DMS 273 (cell line): Measurements from ENCODE around the gene SOX5.

Experiments
- DNase-seq: peaks from one replicate; lab custom pipeline; 2025; ENCODE audit not compliant: unreplicated experiment; lab: John Stamatoyannopoulos, UW

Gene SOX5

GRCh38 chr12:23949348-23950209 is at the start of gene SOX5:
TSS of gene SOX5 (minus strand) at chr12:23949670. CDS start at chr12:23949601, 69 bp downstream.
- peak; percentile 84 for DNase-seq

DNA sequence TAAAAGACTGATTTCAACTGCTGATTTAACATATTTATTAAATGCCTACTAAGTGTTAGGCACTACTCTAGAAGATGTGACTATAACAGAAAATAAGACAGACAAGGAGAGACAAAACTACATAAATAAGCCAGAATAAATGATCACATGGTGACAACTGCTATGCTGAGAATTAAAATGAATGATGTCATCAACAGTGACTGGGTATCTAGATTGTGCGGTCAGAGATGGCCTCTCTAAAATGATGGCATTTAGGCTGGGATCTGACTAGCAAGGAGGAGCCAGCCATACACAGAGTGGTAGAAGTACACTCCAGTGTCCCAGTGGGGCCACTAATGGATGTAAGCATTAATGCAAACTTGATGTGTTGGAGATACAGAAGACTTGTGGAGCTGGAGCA is 37.6 kb upstream of the SOX5 start:
- no peak for DNase-seq

DNA sequence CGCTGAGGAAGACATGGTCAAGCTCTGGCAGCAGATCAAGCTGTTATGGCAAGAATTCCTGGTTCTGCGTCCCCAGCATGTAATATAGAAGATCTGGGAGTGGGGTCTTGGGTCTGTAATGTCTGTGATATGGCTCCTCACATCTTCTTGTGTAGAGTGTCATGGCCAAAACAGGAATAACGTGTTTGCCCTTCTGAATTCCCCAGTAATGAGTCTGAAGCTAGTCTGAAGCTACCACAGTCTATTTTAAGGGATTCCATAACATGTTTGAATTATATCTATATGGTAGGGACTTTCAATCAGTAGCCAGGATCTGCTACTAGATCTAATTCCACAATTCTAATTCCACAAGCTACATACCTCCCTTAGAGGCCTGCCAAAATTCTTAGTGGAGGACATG is 31.4 kb upstream of the SOX5 start:
- no peak for DNase-seq

DNA sequence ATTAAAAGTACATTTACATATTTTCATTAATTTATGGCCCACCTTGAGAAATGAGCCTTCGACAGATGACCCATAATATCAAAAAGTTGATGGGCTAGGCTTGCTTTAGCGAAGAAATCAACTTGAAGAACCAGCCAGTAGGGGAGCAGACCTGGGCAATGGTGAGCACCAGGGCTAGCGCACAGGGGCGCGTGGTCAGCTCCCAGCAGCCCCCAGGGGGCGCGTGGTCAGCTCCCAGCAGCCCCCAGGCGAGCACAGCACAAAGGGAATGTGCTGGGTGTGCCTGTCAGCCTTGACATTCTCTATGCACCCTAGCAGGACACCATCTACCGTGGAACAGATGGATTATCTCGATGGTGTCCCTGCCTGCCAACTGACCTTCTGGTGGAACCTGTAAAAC is 15.3 kb upstream of the SOX5 start:
- DNase-seq: no peak

DNA sequence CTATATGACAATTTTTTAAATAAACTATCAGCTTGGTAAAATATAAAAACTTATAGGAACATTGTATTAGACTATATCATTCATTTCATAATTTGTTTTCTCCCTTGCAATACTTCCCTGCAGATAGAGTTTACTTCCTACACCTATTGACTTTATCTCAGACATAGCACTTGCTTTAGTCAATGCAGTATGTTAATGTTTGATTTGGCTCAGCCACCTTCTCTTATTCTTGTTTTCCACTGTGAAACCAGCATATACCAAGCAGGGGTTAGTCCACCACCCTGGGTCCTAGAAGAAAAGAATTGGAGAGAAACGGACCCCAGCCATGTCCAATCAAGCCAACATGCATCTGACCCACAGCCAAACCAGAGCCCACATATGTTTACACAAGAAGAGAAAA is 10.4 kb upstream of the SOX5 start:
- no peak for DNase-seq

DNA sequence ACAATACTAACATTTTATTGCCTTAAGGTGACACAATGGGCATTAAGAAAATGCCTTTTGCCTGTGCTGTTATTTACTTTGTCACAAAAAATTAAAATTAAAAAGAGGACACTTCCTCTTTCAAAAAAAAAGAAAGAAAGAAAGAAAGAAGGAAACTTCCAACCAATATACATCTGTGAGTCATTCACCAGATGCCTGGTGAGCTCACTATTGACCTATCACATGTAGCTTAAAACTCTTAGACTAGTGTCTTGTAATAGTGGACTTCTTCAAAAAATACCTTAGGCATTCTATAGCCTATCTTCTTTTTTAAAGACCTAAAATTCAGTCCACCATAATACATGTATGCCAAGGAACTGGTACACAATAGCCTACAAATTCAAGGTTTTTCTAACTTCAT is 4.9 kb upstream of the SOX5 start:
- DNase-seq: no peak

- peak; percentile 65 for DNase-seq
Observed at GRCh38 chr12:23952071-23952470, 2.6 kb upstream of the SOX5 start.

DNA sequence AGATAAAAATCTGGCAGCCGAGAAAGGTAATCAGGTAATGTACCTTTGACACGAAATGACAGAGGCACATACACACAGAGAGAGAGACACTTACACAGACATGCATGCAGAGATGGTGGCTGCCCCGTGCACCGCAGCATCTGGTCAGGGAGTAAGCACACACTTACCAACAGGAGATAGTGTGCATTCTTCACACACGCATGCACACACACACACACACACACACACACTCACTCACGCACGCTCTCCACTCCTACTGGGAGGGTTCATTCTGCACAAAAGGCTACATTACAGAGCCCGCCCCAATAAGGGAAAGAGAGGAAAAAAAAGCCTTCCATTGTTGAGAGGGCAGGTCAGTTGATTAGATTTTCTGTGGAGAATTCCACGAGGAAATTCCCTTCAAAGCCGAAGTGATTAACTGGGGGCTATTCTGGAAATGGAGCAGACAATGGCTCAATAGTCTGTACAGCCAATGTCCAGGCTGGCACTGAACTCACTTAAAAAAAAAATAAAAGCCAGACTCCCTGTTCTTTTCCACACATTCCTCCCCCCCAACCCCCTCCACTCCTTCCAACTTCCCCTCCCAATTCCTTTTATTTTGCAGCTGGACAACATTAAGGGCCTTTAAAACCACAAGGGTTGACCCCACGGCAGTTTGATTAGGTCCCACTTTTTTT is 1.4 kb upstream of the SOX5 start:
- DNase-seq: peak; percentile 58

DNA sequence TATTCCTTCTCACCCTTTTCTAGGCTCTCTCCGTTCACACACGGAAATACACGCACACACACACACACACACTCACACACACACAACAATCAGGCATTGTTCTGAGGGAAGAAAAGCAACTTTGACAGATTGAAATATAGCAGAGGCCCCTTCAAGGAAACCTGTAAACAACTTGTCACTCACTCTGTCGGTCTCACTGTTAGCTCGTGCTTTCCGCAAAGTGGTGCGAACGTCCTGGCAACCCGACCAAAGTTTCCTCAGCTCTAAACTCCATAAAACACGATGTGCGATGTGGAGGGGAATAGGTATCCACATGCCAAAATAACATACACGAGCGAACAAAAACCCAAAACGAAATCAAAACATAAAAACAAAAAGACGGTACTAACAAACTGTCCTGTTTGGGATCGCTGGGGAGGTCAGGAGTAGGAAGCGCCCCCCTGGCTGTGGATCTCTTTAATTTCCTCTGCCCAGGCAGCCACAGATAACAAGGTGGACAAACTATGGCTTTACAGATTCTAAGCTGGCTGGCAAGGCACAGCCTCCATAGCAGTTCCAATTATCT is 822 bp upstream of the SOX5 start:
- DNase-seq: peak; percentile 68

DNA sequence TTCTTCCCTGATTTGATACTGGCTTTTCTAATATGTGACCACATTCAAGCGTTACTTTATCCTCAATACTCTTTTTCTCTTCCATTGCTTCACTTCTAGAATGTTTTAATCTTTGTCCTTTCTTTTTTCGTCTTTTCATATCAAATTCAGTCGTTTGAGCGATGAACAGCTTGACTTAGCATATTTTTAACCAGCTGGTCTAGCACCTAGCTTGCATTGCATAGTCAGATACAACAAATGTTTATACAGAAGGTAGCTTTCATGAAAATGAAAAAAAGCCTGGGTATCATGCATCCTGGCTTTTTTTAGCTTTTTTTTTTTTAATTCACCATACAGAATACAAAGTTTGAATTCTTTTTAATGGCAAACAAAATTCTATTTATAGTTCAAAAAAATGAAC is 1.2 kb downstream of the SOX5 start:
- DNase-seq: peak; percentile 46

GRCh38 chr12:23947395-23947794 is 2.1 kb downstream of the SOX5 start:
- peak; percentile 33 for DNase-seq

- peak; percentile 47 for DNase-seq
Observed at GRCh38 chr12:23945249-23945648, 4.2 kb downstream of the SOX5 start.

DNA sequence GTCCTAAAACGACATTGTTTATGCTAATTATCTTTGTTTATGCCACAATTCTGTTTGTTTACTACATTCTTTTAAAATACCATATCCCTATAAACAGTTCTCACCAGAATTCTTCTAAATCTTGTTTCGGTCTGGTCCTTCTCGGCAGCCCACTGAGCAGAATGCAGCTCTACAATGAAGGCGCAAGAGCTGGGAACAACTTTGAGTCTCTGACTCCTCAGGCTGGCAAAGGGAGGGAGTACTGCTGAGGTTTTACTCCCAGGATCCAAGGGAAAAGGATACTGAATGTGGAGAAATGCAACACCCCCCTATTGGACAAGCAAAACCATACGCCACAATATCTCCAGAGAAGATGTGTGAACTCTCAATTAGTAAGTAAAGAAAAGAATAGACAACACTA is 5.4 kb downstream of the SOX5 start:
- DNase-seq: peak; percentile 84

DNA sequence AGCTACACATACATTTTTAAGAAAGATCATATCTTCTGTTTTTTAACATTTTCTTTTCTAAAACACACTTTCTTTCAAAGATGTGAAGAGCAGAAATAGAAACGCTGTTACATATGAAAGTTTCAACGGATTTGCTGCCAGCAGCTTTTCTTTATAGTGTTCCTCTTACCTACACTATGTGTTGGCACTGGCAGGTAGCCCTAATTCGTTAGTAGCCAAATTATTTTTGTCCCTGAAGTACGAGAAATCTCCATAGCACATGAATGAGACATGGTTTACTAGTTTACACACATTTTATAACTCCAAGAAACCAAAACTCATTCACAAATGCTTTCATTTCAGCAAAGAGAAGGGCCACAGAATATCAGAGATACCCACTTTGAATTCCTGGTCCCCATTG is 6.6 kb downstream of the SOX5 start:
- peak; percentile 21 for DNase-seq

DNA sequence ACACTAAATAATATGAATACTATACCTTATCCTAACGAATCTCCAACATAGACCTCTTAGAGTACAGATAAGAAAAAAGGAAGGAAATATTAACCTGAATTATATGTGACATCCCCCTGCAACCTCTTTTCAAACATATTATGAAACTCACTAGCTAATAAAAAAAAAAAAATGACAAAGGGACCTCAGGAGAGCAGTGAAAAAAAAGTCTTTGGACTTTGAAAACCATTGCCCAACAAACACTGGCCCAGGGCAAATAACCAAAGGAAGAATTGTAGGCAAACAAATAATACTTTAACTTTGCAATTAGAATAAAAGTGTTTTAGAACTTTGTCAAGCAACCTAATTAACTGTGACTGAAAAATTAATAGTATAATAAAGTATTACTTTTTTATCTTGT is 7.7 kb downstream of the SOX5 start:
- DNase-seq: peak; percentile 13

DNA sequence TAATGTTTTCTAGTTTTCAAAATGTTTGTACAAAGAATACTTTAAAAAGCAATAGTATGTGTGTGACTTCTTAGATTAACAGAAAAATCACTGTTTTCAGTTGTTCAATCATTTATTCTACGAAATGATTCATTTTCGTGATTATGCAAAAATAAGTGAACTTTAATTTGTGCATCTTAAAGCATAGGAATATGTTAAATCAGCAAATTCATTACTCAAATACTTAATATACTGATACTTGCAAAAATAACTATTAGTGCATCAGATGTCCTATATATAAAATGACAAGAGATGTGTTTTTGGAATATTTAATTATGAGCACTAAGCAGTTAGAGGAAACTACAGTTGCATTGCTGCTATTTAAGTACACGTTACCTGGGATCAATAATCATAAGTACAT is 11.0 kb downstream of the SOX5 start:
- no peak for DNase-seq

DNA sequence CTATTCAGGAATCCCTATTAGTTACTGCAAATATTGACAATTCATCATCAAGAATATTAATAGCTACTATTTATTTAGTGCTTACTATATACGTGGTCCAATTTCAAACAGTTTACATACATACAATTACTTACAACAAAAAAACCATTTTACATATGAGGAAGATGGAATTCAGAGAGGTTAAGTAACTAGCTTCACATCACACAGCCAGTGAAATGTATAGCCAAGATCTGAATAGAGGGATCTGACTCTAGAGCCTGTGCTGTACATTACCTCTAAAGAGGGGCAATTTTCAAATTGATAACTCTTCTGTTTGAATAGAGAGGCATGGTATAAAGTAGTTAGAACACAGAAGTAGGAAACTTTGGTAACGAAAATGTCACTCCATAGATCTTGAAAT is 18.3 kb downstream of the SOX5 start:
- no peak for DNase-seq

- DNase-seq: no peak
Observed at GRCh38 chr12:23930599-23930998, 18.9 kb downstream of the SOX5 start.

DNA sequence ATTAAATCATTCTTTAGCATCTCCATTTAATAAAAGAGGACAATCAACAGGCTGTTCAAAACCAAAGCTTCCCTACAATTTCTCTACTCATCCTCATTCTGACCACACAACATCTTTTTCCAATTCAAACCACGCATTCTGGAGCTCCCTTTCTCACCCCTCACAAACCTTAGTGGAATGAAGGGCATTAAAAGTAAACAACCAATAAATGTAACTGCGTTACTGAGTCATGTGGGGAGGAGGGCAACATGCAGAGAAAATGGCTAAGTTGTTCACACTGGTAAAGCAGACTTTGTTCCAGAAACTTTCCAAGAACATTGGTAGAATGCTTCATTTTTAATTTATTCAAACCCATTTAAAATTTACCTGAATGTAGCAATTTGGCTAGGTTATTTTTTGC is 19.6 kb downstream of the SOX5 start:
- DNase-seq: no peak

- no peak for DNase-seq
Observed at GRCh38 chr12:23927907-23928306, 21.6 kb downstream of the SOX5 start.

GRCh38 chr12:23921099-23921856 is 28.2 kb downstream of the SOX5 start:
- DNase-seq: no peak
